T-helper 2 cell treated with Interferon-gamma antibody and Interleukin-4, amounts not matched to agents 100 ng/mL and 5 ng/mL, for 36 hours (primary cell): ENCODE results near the gene TBRG4. TPM values are rescaled to one million over a fixed set of nuclear protein-coding genes. Genes with fewer than 3 reads are reported as not detected.

Experiments used
- intact Hi-C: fragments of 100-400 bp; cut with micrococcal nuclease; formaldehyde crosslinking; loops from one replicate; pipeline ENCODE4 v1.15.1; 2023
- total RNA-seq: library from RNA; stranded (reverse); gene quantifications from 2 replicates; pipeline ENCODE4 v1.2.3, GENCODE V29; 2022

Gene TBRG4
- total RNA-seq, 1 donor from 2014 or later, result 119 TPM

DNA sequence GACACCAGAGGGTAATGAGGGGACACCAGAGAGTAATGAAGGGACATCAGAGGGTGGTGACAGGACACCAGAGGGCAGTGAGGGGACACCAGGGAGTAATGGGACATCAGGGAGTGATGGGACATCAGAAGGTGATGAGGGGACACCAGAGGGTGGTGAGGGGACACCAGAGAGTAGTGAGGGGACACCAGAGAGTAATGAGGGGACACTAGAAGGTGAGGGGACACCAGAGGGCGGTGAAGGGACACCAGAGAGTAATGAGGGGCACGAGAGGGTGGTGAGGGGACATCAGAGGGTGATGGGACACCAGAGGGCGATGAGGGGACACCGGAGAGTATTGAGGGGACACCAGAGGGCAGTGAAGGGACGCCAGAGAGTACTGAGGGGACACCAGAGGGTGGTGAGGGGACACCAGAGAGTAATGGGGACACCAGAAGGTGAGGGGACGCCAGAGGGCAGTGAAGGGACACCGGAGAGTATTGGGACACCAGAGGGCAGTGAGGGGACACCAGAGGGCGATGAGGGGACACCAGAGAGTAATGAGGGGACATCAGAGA lies 33.3 kb downstream of the TBRG4 start:
- intact Hi-C loops, result no loop called here

DNA sequence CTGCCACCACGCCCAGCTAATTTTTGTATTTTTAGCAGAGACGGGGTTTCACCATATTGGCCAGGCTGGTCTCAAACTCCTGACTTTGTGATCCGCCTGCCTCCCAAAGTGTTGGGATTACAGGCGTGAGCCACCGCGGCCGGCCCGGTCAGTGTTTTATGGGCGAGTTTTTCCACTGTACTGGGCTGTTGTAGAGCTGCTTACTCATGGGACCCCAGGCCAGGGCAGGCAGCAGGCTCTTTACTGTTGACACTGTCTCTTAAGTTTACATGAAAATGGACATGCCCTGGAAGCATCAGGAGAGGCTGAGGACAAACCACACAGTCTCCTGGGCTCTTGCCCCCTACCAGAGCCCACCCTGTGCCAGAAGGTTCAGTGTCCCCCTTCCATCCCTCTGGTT lies 33.9 kb downstream of the TBRG4 start:
- intact Hi-C loops, result no loop called here

DNA sequence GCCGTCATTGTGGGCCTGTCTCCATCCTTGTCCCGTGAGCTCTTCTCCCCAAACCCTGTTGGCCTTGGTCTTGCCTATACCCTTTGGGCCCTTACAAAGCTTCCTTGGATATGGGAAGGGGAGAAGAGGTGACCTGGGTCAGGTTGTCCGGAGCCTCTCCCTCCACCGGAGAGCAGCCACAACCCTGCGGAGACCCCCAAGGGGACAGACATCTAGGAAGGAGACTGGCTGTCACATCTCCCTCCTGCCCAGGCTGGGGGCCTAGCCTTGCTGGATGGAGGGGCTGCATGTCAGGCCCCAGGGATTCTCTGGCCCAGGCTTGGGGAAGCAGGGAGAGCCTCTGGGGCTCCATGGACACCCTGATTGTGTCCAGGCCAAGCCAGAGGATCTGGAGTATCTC lies 34.6 kb downstream of the TBRG4 start:
- intact Hi-C loops, result no loop called here

DNA sequence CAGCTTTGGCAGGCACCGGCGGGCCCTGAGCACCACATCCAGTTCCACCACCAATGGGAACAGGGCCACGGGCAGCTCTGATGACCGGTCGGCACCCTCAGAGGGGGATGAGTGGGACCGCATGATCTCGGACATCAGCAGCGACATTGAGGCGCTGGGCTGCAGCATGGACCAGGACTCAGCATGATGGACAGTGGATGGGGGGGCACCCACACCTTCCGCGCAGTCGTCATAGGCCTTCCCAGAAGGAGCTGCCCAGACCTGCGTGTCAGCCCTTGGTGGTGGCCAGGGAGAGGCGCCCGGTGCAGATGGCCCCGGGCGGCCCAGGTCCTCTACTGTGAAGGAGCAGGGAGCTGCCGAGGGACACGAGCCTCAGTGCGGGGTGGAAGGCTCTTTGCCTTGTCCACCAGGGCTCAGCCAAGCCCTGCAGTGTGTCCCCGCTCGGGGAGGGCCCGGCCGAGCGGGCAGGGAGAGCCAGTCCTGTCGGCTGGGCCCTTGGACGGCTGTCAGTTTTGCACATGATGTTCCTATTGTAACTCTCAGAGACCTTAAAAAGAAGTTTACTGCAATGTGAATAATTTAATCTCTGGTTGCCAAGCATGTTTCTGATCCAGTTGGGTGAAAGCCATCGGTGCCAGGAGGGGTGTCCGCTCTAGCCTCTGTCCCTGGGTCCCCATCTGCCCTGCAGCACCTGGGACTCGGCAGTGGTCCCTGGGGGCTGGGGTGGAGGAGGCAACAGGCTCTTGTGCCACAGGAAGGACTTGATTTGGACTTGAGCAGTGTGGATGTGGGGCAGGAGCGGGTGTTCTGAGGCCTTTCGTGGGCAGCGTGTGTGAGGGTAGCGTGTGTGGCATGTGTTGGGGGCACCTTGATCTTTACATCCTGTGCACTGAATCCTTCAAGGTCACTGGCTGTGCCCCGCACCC lies 35.4 kb downstream of the TBRG4 start:
- intact Hi-C loops, result no loop called here

DNA sequence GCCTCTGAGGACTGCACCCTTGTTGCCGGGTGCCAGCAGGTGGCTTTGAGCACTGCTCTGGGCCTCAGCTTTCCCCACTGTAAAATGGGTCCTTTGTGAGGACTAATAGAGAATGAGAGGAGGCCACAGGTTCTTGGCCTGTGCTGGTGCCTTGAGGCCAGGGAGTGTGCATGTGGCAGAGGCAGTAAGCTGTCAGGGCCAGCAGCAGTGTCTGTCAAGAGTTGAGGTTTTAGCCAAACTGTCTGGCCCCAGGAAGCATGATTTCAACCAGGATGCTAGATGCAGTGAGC lies 36.2 kb downstream of the TBRG4 start:
- intact Hi-C loops, result no loop called here

DNA sequence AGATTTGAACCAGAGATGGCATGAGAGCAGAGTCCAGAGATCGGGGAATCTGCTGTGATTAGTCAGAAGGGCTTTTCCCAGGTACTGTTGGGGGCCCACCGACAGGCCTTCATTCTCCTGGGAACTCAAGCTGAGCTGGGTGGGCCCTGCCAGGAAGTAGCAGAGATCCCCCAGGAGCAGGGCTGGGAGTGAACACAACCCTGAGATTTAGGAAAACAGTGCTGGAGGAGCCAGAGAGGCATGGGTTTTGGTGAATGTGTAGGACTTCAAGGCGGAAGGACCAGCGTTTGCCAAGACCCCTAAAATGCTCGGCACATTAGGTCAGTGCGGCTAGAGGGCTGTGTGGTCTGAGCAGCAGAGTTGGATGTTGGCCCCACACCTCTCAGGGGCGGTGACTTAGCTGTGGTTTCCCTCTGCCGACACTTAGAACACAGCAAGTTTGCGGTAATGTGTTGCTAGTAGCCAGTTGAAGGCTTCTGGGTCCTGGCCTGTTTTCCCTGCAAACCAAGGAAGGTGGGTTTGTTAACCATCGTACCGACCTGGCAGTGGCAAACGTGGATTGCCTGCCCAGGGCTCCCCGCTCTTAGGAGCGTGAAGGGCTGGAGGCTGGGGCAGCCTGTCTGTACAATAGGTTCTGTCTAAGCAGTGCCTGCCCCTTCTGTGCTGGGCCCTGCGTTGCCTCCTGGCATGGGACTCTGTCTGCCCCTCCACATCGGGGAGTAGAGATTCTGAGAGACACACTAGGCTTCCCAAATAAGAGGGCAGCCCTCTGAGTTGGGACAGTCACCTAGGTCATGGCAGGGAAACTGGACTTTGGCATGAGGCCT lies 36.8 kb downstream of the TBRG4 start:
- intact Hi-C loops, result no loop called here

DNA sequence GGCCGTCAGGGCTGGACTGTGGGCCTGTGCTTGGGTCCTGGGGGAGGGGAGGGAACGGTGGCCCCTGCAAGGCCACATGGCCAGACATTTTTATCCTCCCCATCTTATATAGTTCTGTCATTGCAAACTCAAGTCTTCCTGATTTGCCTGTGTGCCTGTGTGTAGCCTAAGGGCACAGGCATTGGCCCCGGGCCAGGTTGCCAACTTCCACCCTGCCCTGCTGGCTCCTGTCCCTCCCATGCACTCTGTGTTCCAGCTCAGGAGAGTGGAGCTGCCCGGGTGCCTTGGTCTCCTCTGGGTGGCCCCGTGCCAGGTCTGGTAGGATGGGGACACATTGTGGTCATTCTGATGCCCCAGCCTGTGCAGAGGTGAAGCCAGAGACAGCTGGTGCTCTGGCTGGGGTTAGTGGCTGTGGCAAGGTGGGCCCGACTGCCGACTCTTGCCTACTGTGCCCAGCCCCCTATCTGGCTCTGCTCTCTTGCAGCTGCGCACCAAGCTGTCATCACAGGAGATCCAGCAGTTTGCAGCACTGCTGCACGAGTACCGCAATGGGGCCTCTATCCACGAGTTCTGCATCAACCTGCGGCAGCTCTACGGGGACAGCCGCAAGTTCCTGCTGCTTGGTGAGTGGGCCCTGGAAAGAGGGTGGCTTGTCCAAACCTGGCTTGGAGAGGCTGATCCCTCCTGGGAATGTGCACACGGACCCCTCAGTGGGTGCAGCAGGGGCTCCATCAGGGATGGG lies 37.5 kb downstream of the TBRG4 start:
- intact Hi-C loops, result no loop called here

DNA sequence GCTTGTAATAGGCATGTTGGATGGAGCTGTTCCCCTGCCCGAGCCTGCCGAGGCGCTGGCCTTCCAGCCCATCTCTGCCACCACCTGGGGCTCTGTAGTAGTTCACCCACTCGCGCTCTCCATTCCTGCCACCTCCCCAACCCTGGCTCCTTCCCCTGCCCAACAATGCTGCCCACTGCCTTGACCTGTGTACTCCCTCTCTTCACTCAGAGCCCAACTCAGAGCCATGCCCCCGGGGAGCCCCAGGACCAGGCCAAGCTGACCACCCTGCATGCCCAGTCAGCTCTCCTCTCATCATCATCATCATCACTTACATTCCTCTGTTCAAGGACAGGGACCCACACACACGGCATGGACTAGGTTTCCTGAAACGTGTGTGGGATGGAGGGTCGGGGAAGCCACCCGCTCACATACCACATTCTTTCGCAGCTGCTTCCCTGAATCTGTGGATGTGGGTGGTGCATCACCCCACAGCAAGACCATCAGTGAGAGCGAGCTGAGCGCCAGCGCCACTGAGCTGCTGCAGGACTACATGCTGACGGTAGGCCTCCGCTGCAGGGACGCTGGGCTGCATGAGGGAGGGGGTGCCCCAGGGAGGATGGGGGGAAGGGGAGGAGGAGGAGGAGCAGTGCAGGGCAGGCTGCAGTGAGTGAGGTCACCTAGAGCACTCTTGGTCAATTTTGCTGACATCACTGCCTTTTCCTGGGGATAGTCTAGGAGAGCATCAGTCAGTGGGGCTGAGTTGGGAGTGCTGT lies 38.3 kb downstream of the TBRG4 start:
- intact Hi-C loops, result no loop called here

DNA sequence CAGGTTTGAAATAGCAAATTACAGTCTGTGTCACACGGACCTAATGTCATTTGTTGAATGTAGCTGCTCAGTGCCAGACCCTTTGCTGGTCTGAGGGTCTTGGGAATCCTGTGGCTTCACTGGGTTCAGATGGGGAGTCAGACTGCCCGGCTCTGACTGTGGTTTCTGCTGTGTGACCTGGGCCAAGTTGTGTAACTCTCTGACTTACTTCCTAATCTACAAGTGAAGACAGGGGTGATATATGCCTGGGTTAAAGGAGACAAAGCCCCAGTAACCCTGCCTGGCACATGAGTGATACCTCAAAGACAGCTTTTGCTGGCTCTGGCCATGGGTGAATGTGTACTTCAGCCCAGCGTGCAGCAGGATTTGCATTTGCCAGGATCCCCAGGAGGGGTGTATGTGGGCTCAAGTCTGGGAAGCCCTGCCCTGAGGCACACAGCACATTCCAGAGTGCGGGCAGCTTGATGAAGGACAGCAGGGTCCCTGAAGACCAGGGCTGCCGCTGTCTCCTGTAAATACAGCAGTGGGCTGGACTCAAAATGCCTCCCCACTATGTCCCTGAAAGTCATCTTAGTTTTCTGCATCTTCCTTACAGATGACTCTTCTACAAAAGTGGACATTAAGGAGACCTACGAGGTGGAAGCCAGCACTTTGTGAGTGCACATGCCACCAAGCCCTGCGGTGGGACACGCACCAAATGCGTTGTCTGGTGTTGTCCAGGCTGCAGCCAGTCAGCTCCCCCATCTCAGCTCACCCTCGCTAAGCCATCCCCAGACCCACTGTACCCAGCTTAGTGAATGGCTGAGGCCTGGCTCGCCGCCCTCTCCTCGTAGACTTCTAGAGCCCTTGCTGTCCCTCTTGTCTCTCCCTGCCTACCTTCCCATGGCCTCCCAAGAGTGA lies 39.1 kb downstream of the TBRG4 start:
- intact Hi-C loops, result no loop called here

DNA sequence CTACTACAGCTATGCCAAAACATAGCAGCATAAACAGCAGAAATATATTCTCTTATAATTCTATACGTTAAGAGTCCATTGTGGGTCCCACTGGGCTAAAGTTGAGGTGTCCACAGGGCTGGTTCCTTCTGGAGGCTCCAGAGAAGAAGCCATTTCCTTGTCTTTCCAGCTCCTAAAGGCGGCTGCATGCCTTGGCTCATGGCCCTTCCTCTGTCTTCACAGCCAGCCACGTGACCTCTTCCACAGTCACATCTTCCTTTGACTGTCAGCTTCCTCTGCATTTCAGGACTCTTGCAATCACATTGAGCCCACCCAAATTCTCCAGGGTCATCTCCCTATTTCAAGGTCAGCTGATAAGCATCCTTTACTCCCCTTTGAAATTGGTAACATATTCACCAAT lies 40.0 kb downstream of the TBRG4 start:
- intact Hi-C loops, result no loop called here

DNA sequence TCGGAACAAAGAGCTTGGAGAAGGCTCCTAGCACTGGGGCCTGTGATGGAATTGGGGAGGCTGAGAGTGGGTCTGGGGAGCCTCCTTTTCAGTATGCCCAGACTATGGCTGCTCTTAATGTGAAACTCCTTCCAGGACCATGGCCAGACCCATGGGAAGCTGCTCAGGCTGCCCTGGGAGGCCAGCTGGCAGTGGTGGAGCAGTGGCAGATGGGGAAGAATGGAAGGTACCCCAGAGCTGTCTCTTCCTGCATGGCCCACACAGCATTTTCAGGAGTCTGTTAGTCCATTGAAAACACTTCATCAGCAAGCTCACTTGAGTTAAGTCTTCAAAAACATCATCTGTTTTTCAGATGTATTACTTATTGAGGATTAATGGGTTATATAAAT lies 41.2 kb downstream of the TBRG4 start:
- intact Hi-C loops, result no loop called here

DNA sequence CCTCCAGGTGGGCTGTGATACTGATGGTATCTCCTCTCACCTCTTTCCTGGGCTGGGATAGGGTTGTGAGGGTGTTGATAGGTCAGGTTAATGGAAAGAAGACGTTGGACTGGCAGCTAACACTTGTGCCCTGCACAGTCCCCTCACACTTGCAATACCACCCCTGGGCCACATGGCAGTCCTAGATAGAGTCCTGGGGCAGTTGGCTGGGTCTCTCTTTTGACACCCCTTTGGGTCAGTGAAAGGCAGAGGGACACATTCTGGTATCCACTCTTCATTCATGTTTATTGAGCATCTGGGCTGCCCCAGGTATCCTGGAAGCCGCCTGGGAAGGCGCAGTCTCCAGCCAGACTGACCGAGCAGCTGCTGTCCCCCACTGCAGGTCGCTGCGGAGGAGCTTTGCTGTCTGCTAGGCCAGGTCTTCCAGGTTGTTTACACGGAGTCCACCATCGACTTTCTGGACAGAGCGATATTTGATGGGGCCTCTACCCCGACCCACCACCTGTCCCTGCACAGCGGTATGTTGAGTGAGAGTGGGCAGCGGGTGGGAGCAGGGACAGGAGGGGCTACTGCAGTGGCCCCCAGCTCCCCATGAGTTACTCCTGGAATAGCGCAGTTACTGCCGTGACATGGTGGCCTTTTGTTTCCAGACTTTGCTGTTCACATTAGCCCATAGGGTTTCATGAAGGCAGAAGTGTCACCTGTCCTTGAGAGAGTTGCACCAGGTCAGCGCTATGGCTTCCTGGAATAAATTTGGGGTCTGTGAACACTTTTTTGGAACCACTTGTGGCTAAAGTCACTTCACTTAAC lies 41.8 kb downstream of the TBRG4 start:
- intact Hi-C loops, result no loop called here

DNA sequence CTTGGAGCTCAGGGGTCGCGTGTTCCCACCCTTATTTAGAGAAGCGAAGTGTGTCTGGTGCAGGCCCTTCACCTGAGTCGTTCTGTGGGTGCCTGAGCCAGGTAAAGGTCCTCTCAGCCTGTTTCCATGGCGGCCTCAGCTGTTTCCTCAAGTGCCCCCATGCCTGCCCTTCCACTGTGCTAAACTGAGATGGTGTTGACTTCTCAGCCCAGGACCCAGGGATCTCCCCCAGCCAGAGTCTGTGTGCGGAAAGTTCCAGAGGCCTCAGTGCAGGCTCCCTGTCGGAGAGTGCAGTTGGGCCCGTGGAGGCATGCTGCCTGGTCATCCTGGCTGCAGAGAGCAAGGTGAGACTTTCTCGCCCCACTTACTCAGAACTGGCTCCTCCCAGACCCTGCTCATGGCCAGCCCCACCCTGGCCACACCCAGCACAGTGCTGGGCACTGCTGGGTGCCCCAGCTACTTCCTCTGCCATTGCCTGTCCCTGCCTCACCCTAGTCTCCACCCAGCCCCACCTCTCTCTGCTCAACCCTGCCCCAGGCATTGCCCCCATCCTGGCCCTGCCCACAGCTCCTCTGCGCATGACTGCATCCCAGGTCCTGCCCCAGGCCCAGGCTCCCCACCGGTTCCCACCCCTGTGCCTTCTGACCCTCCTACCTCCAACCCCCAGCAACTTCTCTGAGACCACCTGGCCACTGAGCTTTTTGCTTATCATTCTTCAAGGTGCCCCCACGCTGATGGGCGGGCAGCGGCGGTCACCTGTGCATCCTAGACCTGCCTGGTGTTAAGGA lies 43.1 kb downstream of the TBRG4 start:
- intact Hi-C loops, result no loop called here

DNA sequence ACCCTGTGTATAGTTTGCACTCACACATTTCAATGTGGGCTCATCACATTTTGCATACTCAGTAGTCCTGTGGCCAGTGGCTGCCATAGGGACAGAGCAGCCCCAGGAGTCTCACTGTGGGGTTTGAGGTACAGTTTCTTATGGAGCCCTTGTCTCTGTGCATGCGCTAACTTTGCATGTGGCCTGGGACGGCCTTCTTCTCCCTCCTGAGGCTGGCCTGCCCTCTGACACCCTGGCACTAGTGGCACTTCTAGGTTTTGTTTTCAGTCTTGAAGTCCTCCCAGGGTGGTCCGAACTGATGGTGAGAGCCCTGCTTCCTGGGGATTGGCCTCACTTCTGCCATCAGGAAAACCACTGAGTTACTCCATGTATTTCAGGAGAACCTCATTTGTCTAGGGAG lies 43.9 kb downstream of the TBRG4 start:
- intact Hi-C loops, result no loop called here

DNA sequence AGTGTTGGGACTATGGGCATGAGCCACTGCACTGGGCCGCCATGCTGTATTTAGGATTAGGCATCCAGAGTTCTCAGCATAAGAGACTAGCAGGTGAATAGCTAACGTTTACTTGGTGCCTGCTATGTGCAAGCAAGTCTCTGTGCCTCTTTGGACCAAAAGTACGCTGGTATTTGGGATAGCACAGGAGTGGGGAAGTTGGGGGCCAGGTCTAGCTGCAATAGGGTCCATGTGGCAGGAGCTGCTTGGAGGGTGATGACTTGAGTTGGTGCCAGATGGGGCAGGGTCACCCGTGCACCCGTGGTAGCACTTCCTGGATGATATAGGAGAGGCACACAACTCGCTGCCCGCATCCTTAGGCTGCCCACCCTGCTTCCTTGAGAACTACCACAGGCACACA lies 45.1 kb downstream of the TBRG4 start:
- intact Hi-C loops, result no loop called here

DNA sequence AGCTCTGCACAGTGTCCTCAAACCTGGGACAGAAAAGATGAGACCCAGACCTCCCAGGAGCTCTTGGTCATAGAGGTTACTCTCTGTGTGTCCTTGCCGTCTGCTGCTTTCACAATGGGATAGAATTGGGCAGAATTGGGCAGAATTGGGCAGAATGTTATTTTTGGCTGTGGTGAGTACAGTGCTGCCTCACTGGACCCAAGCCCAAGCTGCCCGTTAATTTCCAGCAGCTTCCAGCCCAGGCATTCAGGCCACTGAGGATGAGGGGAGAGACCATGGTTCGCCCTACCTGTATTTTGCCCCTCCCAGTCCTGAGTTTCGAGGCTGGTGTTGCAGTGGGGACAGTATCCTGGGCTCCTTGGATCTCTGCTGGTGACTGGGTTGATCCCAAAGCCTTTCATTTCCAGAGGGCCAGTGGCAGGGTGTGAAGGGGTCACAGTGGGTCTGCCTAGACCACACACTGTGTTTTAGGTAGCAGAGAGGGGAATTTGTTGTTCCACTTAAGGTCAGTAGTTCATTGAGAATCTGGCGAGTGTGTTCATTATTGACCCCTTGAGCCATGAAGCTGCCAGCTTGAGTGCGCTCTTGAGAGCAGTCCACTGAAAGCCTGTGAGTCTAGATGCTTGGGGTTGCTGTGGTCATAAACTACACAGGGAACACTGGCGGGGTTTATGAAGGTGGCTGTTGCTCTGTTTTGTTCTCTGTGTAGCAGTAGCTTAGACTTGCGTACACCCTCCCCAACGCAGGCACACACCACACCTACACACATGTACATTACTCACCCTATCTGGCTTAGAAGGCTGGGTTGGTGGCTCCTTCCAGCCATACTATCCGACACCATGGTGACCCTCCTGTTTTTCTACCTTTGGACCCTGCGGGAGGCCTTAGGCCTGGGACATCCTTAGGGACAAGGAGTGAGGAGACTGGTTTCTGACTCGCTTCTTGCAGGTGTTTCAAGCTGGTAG lies 46.2 kb downstream of the TBRG4 start:
- intact Hi-C loops, result no loop called here

DNA sequence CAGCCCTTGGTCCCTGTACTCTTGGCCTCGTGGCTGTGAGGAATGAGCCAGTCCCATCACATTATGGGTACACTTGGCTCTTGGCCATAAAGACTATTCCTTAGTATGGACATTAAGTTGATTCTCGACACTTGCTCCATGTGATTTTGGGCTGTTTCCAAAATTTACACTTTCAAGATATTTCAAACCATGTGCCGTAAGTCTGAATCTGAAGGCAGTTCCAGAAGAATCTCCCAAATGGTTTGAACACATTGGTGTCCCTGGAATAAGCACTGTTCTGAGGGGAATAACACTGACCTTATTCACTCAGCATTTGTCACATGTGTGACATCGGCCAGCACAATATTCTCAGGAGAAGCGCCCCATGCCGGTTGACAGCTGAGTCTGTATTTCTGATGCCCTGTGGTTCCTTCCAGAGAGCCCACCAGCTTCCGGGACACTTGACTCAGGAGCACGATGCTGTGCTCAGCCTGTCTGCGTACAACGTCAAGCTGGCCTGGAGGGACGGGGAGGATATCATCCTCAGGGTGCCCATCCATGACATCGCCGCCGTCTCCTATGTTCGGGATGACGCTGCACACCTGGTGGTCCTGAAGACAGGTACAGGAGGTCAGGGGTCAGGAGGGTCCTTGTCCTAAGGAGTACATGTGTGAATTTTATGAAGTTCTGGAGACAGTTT lies 47.3 kb downstream of the TBRG4 start:
- intact Hi-C loops, result no loop called here
